B cell (primary cell): ENCODE results near the gene TMC7. TPM values are rescaled to one million over a fixed set of nuclear protein-coding genes. Genes with fewer than 3 reads are reported as not detected.

Experiments
- ATAC-seq: fragments of 200-7000 bp; cut with Tn5 transposase; one replicate; pipeline ENCODE4 v1.10.0; 2021; ENCODE audit warnings: low read depth, mild to moderate bottlenecking, moderate number of reproducible peaks, moderate library complexity
- CTCF ChIA-PET: fragments of 350-600 bp; sonication (Branson Sonifier 250); formaldehyde crosslinking; loops from one replicate; lab custom pipeline; 2021; ENCODE audit warnings: antibody characterized with exemption, inconsistent platforms; lab: Charles Lee
- POLR2A ChIA-PET: fragments of 350-600 bp; sonication (Branson Sonifier 250); formaldehyde crosslinking; loops from one replicate; lab custom pipeline; 2021; ENCODE audit warnings: antibody characterized with exemption; lab: Charles Lee
- DNase-seq: peaks from one replicate; pipeline ENCODE4 v3.0.0; 2013
- H2AFZ ChIP-seq: 2 replicates; pipeline ENCODE4 v1.6.1; 2012; ENCODE audit warnings: mild to moderate bottlenecking, low read depth, low read length; ENCODE audit not compliant: insufficient read depth, poor library complexity, severe bottlenecking
- H3K27ac ChIP-seq, 2 donors: 1 replicate in 1 of 2; 2 replicates in 1 of 2; pipeline ENCODE4 v1.5.1; 2012 to 2013; ENCODE audit warnings: low read length in 2 of 2, mild to moderate bottlenecking in 2 of 2, moderate library complexity in 1 of 2
- H3K27me3 ChIP-seq, 4 experiments: fragments of 200-600 bp in 1 of 4; sonication (generic) in 1 of 4; replicated peaks in 1 of 4; 1 replicate in 2 of 4; 2 replicates in 2 of 4; pipeline versions ENCODE4 v1.6.1 to v1.7.0; 2013 to 2016; ENCODE audit warnings: low read length in 3 of 4, mild to moderate bottlenecking in 2 of 4, mixed read lengths in 1 of 4, moderate library complexity in 1 of 4; ENCODE audit not compliant: insufficient read depth in 4 of 4, control insufficient read depth in 3 of 4; ENCODE audit errors: control extremely low read depth in 1 of 4
- H3K36me3 ChIP-seq, 2 experiments: replicated peaks in 1 of 2; 1 replicate in 1 of 2; 2 replicates in 1 of 2; pipeline versions ENCODE4 v1.6.1 to v1.7.1; 2013; ENCODE audit warnings: low read length in 1 of 2; ENCODE audit not compliant: insufficient read depth in 2 of 2, control insufficient read depth in 1 of 2; ENCODE audit errors: control extremely low read depth in 1 of 2, extremely low read depth in 1 of 2
- H3K4me1 ChIP-seq, 2 donors: fragments of 200-600 bp in 1 of 2; sonication (generic) in 1 of 2; 1 replicate in 1 of 2; 2 replicates in 1 of 2; pipeline versions ENCODE4 v1.5.1 to v1.6.1; 2013 to 2017; ENCODE audit warnings: low read length in 2 of 2; ENCODE audit not compliant: control insufficient read depth in 2 of 2, insufficient read depth in 2 of 2
- H3K4me2 ChIP-seq: replicated peaks from 2 replicates; pipeline ENCODE3; 2012; ENCODE audit warnings: mild to moderate bottlenecking, low read depth, low read length; ENCODE audit not compliant: poor library complexity, severe bottlenecking
- H3K4me3 ChIP-seq, 5 experiments: fragments of 200-600 bp in 1 of 5; sonication (generic) in 1 of 5; 1 replicate in 3 of 5; 2 replicates in 2 of 5; pipeline versions ENCODE4 v1.5.1 to v1.7.0; 2011 to 2016; ENCODE audit warnings: low read length in 4 of 5, mild to moderate bottlenecking in 4 of 5, low read depth in 2 of 5, control low read depth in 1 of 5, moderate library complexity in 1 of 5; ENCODE audit not compliant: insufficient read depth in 1 of 5; ENCODE audit errors: control extremely low read depth in 1 of 5, extremely low read depth in 1 of 5
- H3K79me2 ChIP-seq: fragments of 200-600 bp; sonication (generic); one replicate; pipeline ENCODE4 v1.6.0; 2016; ENCODE audit warnings: low read length; ENCODE audit not compliant: control insufficient read depth, insufficient read depth
- H3K9ac ChIP-seq: fragments of 200-600 bp; sonication (generic); 2 replicates; pipeline ENCODE4 v1.6.1; 2017; ENCODE audit warnings: mild to moderate bottlenecking, low read length, moderate library complexity
- H3K9me3 ChIP-seq, 3 donors: one replicate each; pipeline versions ENCODE4 v1.6.1 to v1.7.1; 2013; ENCODE audit warnings: low read length in 2 of 3; ENCODE audit not compliant: control insufficient read depth in 2 of 3, insufficient read depth in 1 of 3; ENCODE audit errors: control extremely low read depth in 1 of 3
- H4K20me1 ChIP-seq: 2 replicates; pipeline ENCODE4 v1.6.0; 2012; ENCODE audit warnings: mild to moderate bottlenecking, low read length; ENCODE audit not compliant: insufficient read depth, control insufficient read depth, poor library complexity, severe bottlenecking
- H3K27ac Mint-ChIP-seq: one replicate; pipeline ENCODE4 v1.8.0; 2021; ENCODE audit warnings: mixed read lengths
- H3K27me3 Mint-ChIP-seq: one replicate; pipeline ENCODE4 v1.8.0; 2021; ENCODE audit warnings: mixed read lengths
- H3K4me1 Mint-ChIP-seq: one replicate; pipeline ENCODE4 v1.8.0; 2021; ENCODE audit warnings: mixed read lengths
- H3K4me3 Mint-ChIP-seq: one replicate; pipeline ENCODE4 v1.8.0; 2021; ENCODE audit warnings: mixed read lengths
- H3K9me3 Mint-ChIP-seq: one replicate; pipeline ENCODE4 v1.8.0; 2022; ENCODE audit warnings: mixed read lengths; ENCODE audit not compliant: insufficient read depth
- EZH2 ChIP-seq: IDR thresholded peaks from 2 replicates; pipeline ENCODE4 v1.6.1; 2012; ENCODE audit warnings: borderline replicate concordance, low read depth, mild to moderate bottlenecking, moderate library complexity, low read length; ENCODE audit not compliant: insufficient read depth, poor library complexity, severe bottlenecking
- WGBS: methylation state at CpG from one replicate; pipeline ENCODE4 v1.1.5; 2013; ENCODE audit warnings: missing lambda C conversion rate; ENCODE audit not compliant: insufficient coverage; 5-methylcytosine and 5-hydroxymethylcytosine counted together
- intact Hi-C: fragments of 100-400 bp; cut with micrococcal nuclease; formaldehyde crosslinking; loops from one replicate; pipeline ENCODE4 v1.10.0; 2022
- polyA plus RNA-seq: library from polyadenylated mRNA; depleted of rRNA; stranded (reverse); fragments of >200 nt; gene quantifications from 2 replicates; pipeline ENCODE4 v1.2.3, GENCODE V29; 2012
- total RNA-seq, 2 donors: library from RNA; stranded (reverse); fragments of 120-200 nt in 1 of 2; gene quantifications; 1 replicate in 1 of 2; 2 replicates in 1 of 2; pipeline versions ENCODE4 v1.2.3 to v1.2.4, GENCODE V29; 2013 to 2022
- TF ChIP-seq, protein P1 (sequence below): fragments of 200-600 bp; IDR thresholded peaks from one replicate; pipeline ENCODE4 v1.8.0; 2022; ENCODE audit warnings: antibody characterized with exemption, mild to moderate bottlenecking

TMC7 gene
- total and polyA plus RNA-seq, 2 donors (not counting 1 experiment from before 2014, with no cell fraction given) = not detected

DNA sequence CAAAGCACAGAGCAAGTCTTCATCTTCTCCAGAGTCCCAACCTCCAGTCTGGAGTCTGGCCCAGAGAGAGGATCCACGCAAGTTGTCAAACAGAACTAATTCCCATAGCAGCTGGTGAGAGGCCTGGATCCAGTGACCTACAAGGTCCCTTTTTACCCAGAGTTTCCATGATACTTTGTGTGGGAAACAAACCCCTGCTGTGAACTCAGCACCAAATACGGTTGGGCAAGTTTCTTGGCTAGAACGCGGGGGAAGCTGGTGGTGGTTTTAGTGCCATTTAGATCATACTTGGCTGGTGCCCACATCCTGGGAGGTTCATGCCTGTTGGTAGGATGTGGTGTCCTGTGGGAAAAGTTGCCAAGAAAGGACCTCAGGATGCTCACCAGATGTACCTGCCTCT lies 18.1 kb downstream of the TMC7 start:
- Histone ChIP-seq H3K4me2 (no peak overlapping the region), H2AFZ (no peak overlapping the region), H3K36me3 (no peaks in the 10 kb centered on the region), H3K4me3 (no peak overlapping the region), H3K9me3 (peaks cover 0 to 3% (median 0%) of the 10 kb centered on the region in 3 donors), H3K27ac (no peak overlapping the region), H3K79me2 (no peaks in the 10 kb centered on the region), H3K9ac (no peak overlapping the region), H4K20me1 (no peaks in the 10 kb centered on the region), H3K27me3 (no peaks in the 10 kb centered on the region), H3K4me1 (no peaks in the 10 kb centered on the region)
- WGBS = 92% methylated on average over 4 of the region's 4 CpGs
- H3K4me1 Mint-ChIP-seq = no peaks in the 10 kb centered on the region
- ChIA-PET POLR2A (no interaction called here), CTCF (no interaction called here)
- peaks cover 4% of the 10 kb centered on the region for H3K27me3 Mint-ChIP-seq
- H3K27ac Mint-ChIP-seq = no peak overlapping the region
- no peaks in the 10 kb centered on the region for H3K9me3 Mint-ChIP-seq
- DNase-seq = no peak
- ATAC-seq = no peak
- TF ChIP-seq, protein P1, sequence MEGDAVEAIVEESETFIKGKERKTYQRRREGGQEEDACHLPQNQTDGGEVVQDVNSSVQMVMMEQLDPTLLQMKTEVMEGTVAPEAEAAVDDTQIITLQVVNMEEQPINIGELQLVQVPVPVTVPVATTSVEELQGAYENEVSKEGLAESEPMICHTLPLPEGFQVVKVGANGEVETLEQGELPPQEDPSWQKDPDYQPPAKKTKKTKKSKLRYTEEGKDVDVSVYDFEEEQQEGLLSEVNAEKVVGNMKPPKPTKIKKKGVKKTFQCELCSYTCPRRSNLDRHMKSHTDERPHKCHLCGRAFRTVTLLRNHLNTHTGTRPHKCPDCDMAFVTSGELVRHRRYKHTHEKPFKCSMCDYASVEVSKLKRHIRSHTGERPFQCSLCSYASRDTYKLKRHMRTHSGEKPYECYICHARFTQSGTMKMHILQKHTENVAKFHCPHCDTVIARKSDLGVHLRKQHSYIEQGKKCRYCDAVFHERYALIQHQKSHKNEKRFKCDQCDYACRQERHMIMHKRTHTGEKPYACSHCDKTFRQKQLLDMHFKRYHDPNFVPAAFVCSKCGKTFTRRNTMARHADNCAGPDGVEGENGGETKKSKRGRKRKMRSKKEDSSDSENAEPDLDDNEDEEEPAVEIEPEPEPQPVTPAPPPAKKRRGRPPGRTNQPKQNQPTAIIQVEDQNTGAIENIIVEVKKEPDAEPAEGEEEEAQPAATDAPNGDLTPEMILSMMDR = no peak
- no peak for TF ChIP-seq EZH2
- no peak overlapping the region for H3K4me3 Mint-ChIP-seq
- intact Hi-C loops = loop anchor here (1.0 kb wide), 1 partner anchor 27 kb away; no protein-coding TSS in a partner anchor

DNA sequence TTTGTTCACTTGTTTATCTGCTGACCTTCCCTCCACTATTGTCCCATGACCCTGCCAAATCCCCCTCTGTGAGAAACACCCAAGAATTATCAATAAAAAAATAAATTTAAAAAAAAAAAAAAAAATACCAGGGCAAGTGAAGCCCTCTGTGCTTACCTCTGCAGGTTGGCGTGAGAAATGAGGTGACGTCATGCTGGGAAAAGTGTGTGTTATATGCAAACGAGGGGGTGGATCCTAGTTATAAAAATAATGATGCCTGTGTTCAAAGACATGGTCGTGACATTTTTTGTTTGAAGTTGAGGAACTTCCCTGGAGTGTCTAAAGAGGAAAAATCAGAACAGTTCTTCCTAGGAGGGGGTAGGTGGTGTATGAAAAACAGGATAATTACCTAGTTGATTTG lies 20.2 kb downstream of the TMC7 start:
- TF ChIP-seq, protein P1 = no peak
- no peak for TF ChIP-seq EZH2
- ChIA-PET CTCF (no interaction called here), POLR2A (no interaction called here)
- H3K27me3 ChIP-seq = no peaks in the 10 kb centered on the region
- no peak for DNase-seq
- no peak overlapping the region for H3K4me3 ChIP-seq
- no peaks in the 10 kb centered on the region for H3K79me2 ChIP-seq
- H3K36me3 ChIP-seq = no peaks in the 10 kb centered on the region
- WGBS = 59% methylated on average over 4 of the region's 4 CpGs
- no peak for ATAC-seq
- H3K4me1 ChIP-seq = no peaks in the 10 kb centered on the region
- no peak overlapping the region for H2AFZ ChIP-seq
- no peak overlapping the region for H3K4me2 ChIP-seq
- H4K20me1 ChIP-seq = no peaks in the 10 kb centered on the region
- intact Hi-C loops = no loop called here
- Mint-ChIP-seq H3K27me3 (peaks cover 3% of the 10 kb centered on the region), H3K9me3 (no peaks in the 10 kb centered on the region), H3K4me3 (no peak overlapping the region), H3K27ac (no peak overlapping the region), H3K4me1 (no peaks in the 10 kb centered on the region)
- H3K27ac ChIP-seq = no peak overlapping the region
- H3K9me3 ChIP-seq = peaks cover 0 to 3% (median 0%) of the 10 kb centered on the region in 3 donors
- H3K9ac ChIP-seq = no peak overlapping the region
